ENCODE measurements around the gene ZC3H8. TPM values are rescaled to one million over a fixed set of nuclear protein-coding genes. Genes with fewer than 3 reads are reported as not detected.

Gene ZC3H8
- total RNA-seq, 1 experiment from 2014 or later = 13.1 TPM

- Histone ChIP-seq H3F3A (ENCODE audit: low read length, unreplicated experiment) (no peaks in the 10 kb centered on the region), H3K36me3 (ENCODE audit: low read depth, low read length) (no peaks in the 10 kb centered on the region), H3K4me1 (ENCODE audit: insufficient read depth, low read length) (no peaks in the 10 kb centered on the region), H3K4me2 (ENCODE audit: low read length) (no peak overlapping the region), H3K27ac (ENCODE audit: low read length) (no peak overlapping the region), H2AFZ (ENCODE audit: low read length) (no peak overlapping the region), H3K9me2 (replicated peaks; ENCODE audit: low read length) (no peaks in the 10 kb centered on the region), H4K20me1 (ENCODE audit: low read length) (no peaks in the 10 kb centered on the region), H3K9ac (ENCODE audit: low read length) (no peak overlapping the region), H3K79me2 (ENCODE audit: low read length) (no peaks in the 10 kb centered on the region), H3K27me3 (ENCODE audit: low read length) (no peaks in the 10 kb centered on the region), H3K4me3 (ENCODE audit: low read length) (no peak overlapping the region), H3K9me3 (ENCODE audit: low read length) (no peaks in the 10 kb centered on the region)
- CTCF ChIA-PET = no interaction called here
- POLR2A ChIA-PET (ENCODE audit: unreplicated experiment) = no interaction called here
- BruUV-seq (replicated peaks) = no TSS peak
- intact Hi-C loops (cut with micrococcal nuclease) = no loop called here
- no peak for DNase-seq
- TF ChIP-seq EZH2phosphoT487 (IDR thresholded peaks at IDR 0.05; ENCODE audit: borderline replicate concordance, low read length) (no peak), EZH2 (IDR thresholded peaks at IDR 0.05; ENCODE audit: low read length, unreplicated experiment) (no peak), CTCF (conservative IDR thresholded peaks at IDR 0.05; ENCODE audit: low read depth, low read length) (no peak)
- ATAC-seq = no peak
Observed at GRCh38 chr2:112197868-112198267, 57.0 kb downstream of the ZC3H8 start.

GRCh38 chr2:112195950-112196349 lies 58.9 kb downstream of the ZC3H8 start:
- Histone ChIP-seq H3K9me3 (ENCODE audit: low read length) (no peaks in the 10 kb centered on the region), H3K27me3 (ENCODE audit: low read length) (no peaks in the 10 kb centered on the region), H2AFZ (ENCODE audit: low read length) (no peak overlapping the region), H3K9me2 (replicated peaks; ENCODE audit: low read length) (no peaks in the 10 kb centered on the region), H3K79me2 (ENCODE audit: low read length) (no peaks in the 10 kb centered on the region), H3F3A (ENCODE audit: low read length, unreplicated experiment) (no peaks in the 10 kb centered on the region), H3K9ac (ENCODE audit: low read length) (no peak overlapping the region), H3K27ac (ENCODE audit: low read length) (no peak overlapping the region), H3K4me2 (ENCODE audit: low read length) (no peak overlapping the region), H3K4me1 (ENCODE audit: insufficient read depth, low read length) (no peaks in the 10 kb centered on the region), H3K4me3 (ENCODE audit: low read length) (no peak overlapping the region), H3K36me3 (ENCODE audit: low read depth, low read length) (no peaks in the 10 kb centered on the region), H4K20me1 (ENCODE audit: low read length) (no peaks in the 10 kb centered on the region)
- BruUV-seq (replicated peaks) = no TSS peak
- POLR2A ChIA-PET (ENCODE audit: unreplicated experiment) = no interaction called here
- TF ChIP-seq EZH2phosphoT487 (IDR thresholded peaks at IDR 0.05; ENCODE audit: borderline replicate concordance, low read length) (no peak), EZH2 (IDR thresholded peaks at IDR 0.05; ENCODE audit: low read length, unreplicated experiment) (no peak), CTCF (conservative IDR thresholded peaks at IDR 0.05; ENCODE audit: low read depth, low read length) (no peak)
- CTCF ChIA-PET = no interaction called here
- intact Hi-C loops (cut with micrococcal nuclease) = no loop called here
- ATAC-seq (no peak), DNase-seq (no peak)

- DNase-seq (no peak), ATAC-seq (no peak)
- H3K9me3 ChIP-seq (ENCODE audit: low read length) = no peaks in the 10 kb centered on the region
- H3K4me2 ChIP-seq (ENCODE audit: low read length) = no peak overlapping the region
- H3K36me3 ChIP-seq (ENCODE audit: low read depth, low read length) = no peaks in the 10 kb centered on the region
- no peaks in the 10 kb centered on the region for H3K27me3 ChIP-seq (ENCODE audit: low read length)
- H3K4me3 ChIP-seq (ENCODE audit: low read length) = no peak overlapping the region
- no peaks in the 10 kb centered on the region for H3K9me2 ChIP-seq (replicated peaks; ENCODE audit: low read length)
- no peaks in the 10 kb centered on the region for H4K20me1 ChIP-seq (ENCODE audit: low read length)
- CTCF ChIA-PET = no interaction called here
- no peak for TF ChIP-seq CTCF (conservative IDR thresholded peaks at IDR 0.05; ENCODE audit: low read depth, low read length)
- no peak for TF ChIP-seq EZH2phosphoT487 (IDR thresholded peaks at IDR 0.05; ENCODE audit: borderline replicate concordance, low read length)
- TF ChIP-seq EZH2 (IDR thresholded peaks at IDR 0.05; ENCODE audit: low read length, unreplicated experiment) = no peak
- no peaks in the 10 kb centered on the region for H3K4me1 ChIP-seq (ENCODE audit: insufficient read depth, low read length)
- H3K9ac ChIP-seq (ENCODE audit: low read length) = no peak overlapping the region
- no peak overlapping the region for H2AFZ ChIP-seq (ENCODE audit: low read length)
- no peaks in the 10 kb centered on the region for H3F3A ChIP-seq (ENCODE audit: low read length, unreplicated experiment)
- intact Hi-C loops (cut with micrococcal nuclease) = no loop called here
- no TSS peak for BruUV-seq (replicated peaks)
- no peaks in the 10 kb centered on the region for H3K79me2 ChIP-seq (ENCODE audit: low read length)
- POLR2A ChIA-PET (ENCODE audit: unreplicated experiment) = no interaction called here
- no peak overlapping the region for H3K27ac ChIP-seq (ENCODE audit: low read length)
Observed at GRCh38 chr2:112195167-112195766, 59.6 kb downstream of the ZC3H8 start.
